Gastroesophageal sphincter (tissue), 4 donors: ENCODE results near the gene FBXO36. TPM values are rescaled to one million over a fixed set of nuclear protein-coding genes. Genes with fewer than 3 reads are reported as not detected.
"Not testable (repeated sequence)": the region's sequence is repeated elsewhere in the genome, so short reads cannot be mapped to it uniquely, and the experiment has no call there.

ENCODE experiments used
- ATAC-seq: fragments of 150-250 bp; one replicate; pipeline ENCODE4 v1.9.1; 2016; ENCODE audit warnings: mild to moderate bottlenecking, moderate library complexity
- H3K27ac ChIP-seq, 4 donors: fragments of 200-600 bp; sonication (generic) in 3 of 4; 1 replicate in 3 of 4; 2 replicates in 1 of 4; pipeline ENCODE4 v1.5.1; 2016 to 2019
- H3K27me3 ChIP-seq: fragments of 200-600 bp; sonication (generic); one replicate; pipeline ENCODE4 v1.5.1; 2019
- H3K36me3 ChIP-seq, 2 donors: fragments of 200-600 bp; sonication (generic); one replicate each; pipeline ENCODE4 v1.5.1; 2019; ENCODE audit warnings: control low read depth in 1 of 2
- H3K4me1 ChIP-seq, 3 donors: fragments of 200-600 bp; sonication (generic); 1 replicate in 2 of 3; 2 replicates in 1 of 3; pipeline ENCODE4 v1.5.1; 2016 to 2019; ENCODE audit warnings: control low read depth in 2 of 3
- H3K4me3 ChIP-seq, 2 donors: fragments of 200-600 bp; sonication (generic); one replicate each; pipeline ENCODE4 v1.5.1; 2019; ENCODE audit warnings: mild to moderate bottlenecking in 1 of 2, moderate library complexity in 1 of 2
- H3K9me3 ChIP-seq, 3 donors: fragments of 200-600 bp; sonication (generic); one replicate each; pipeline ENCODE4 v1.5.1; 2017 to 2019; ENCODE audit warnings: control low read depth in 2 of 3
- EP300 ChIP-seq: sonication (generic); formaldehyde crosslinking; IDR thresholded peaks from one replicate; pipeline ENCODE4 v1.6.1; 2017; ENCODE audit warnings: antibody characterized with exemption, mild to moderate bottlenecking
- POLR2A ChIP-seq, 2 donors: fragments of 450-650 bp; IDR thresholded peaks; one replicate each; pipeline ENCODE4 v1.6.1; 2017; ENCODE audit warnings: antibody characterized with exemption in 2 of 2, mild to moderate bottlenecking in 2 of 2, moderate library complexity in 1 of 2
- POLR2AphosphoS5 ChIP-seq: sonication (generic); formaldehyde crosslinking; IDR thresholded peaks from one replicate; pipeline ENCODE4 v1.6.1; 2017; ENCODE audit warnings: antibody characterized with exemption
- WGBS, 2 donors: methylation state at CpG; one replicate each; pipeline ENCODE4 v1.1.5; 2018; ENCODE audit warnings: low coverage in 1 of 2; 5-methylcytosine and 5-hydroxymethylcytosine counted together
- total RNA-seq, 4 donors: library from RNA; depleted of rRNA; stranded (reverse); fragments of >200 nt; gene quantifications; one replicate each; pipeline ENCODE4 v1.1.0, GENCODE V29; 2016
- TF ChIP-seq, protein P1 (sequence below), 4 experiments: fragments of 200-600 bp in 2 of 4; fragments of 450-650 bp in 2 of 4; sonication (generic) in 1 of 4; IDR thresholded peaks; one replicate each; pipeline ENCODE4 v1.5.1; 2017 to 2019; ENCODE audit warnings: antibody characterized with exemption in 4 of 4, mild to moderate bottlenecking in 2 of 4, moderate library complexity in 2 of 4

Gene FBXO36
- total RNA-seq, 4 donors from 2014 or later = 2.2 to 3.6 (median 3.4) TPM

GRCh38 chr2:229920011-229920641, 2.2 kb upstream of the FBXO36 start:
- H3K4me1 ChIP-seq = peaks cover 0 to 64% (median 9%) of the 10 kb centered on the region in 3 donors
- no peak for ATAC-seq
- no peaks in the 10 kb centered on the region for H3K27me3 ChIP-seq
- H3K27ac ChIP-seq = peak overlapping the region; percentile 94 to 100 (median 98)
- 3 to 4% methylated on average over 12 to 20 of the region's 20 CpGs for WGBS, 2 donors
- no peaks in the 10 kb centered on the region for H3K9me3 ChIP-seq
- H3K36me3 ChIP-seq = peaks cover 0 to 9% of the 10 kb centered on the region in 2 donors
- peak overlapping the region; percentile 70 to 96 for H3K4me3 ChIP-seq
- TF ChIP-seq EP300 (no peak), POLR2AphosphoS5 (no peak), POLR2A (IDR thresholded peaks at IDR 0.05) (no peak)
- TF ChIP-seq, protein P1, sequence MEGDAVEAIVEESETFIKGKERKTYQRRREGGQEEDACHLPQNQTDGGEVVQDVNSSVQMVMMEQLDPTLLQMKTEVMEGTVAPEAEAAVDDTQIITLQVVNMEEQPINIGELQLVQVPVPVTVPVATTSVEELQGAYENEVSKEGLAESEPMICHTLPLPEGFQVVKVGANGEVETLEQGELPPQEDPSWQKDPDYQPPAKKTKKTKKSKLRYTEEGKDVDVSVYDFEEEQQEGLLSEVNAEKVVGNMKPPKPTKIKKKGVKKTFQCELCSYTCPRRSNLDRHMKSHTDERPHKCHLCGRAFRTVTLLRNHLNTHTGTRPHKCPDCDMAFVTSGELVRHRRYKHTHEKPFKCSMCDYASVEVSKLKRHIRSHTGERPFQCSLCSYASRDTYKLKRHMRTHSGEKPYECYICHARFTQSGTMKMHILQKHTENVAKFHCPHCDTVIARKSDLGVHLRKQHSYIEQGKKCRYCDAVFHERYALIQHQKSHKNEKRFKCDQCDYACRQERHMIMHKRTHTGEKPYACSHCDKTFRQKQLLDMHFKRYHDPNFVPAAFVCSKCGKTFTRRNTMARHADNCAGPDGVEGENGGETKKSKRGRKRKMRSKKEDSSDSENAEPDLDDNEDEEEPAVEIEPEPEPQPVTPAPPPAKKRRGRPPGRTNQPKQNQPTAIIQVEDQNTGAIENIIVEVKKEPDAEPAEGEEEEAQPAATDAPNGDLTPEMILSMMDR (IDR thresholded peaks at IDR 0.05) = no peak

GRCh38 chr2:229921101-229921891, 1.0 kb upstream of the FBXO36 start:
- ATAC-seq = peak; percentile 57
- Histone ChIP-seq H3K27me3 (no peaks in the 10 kb centered on the region), H3K27ac (peak overlapping the region; percentile 94 to 100 (median 98)), H3K4me3 (peak overlapping the region; percentile 70 to 96), H3K4me1 (peaks cover 0 to 52% (median 9%) of the 10 kb centered on the region in 3 donors), H3K36me3 (peaks cover 0 to 9% of the 10 kb centered on the region in 2 donors), H3K9me3 (no peaks in the 10 kb centered on the region)
- TF ChIP-seq EP300 (no peak), POLR2A (IDR thresholded peaks at IDR 0.05) (peak in 1 of 2 donors; percentile 8), POLR2AphosphoS5 (no peak)
- TF ChIP-seq, protein P1 (IDR thresholded peaks at IDR 0.05) = no peak
- WGBS, 2 donors = 0 to 1% methylated on average over 24 to 26 of the region's 60 CpGs

GRCh38 chr2:229921892-229922448, 333 bp upstream of the FBXO36 start, which contains the start of gene TRIP12:
Gene TRIP12, minus strand, starts transcription at chr2:229922009. Its CDS starts 41,930 bp downstream, at chr2:229880079.
- Histone ChIP-seq H3K4me3 (peak within 1 kb of the TSS; percentile 70 to 96), H3K27me3 (no peaks in the 10 kb centered on the region), H3K36me3 (peaks cover 0 to 9% of the 10 kb centered on the region in 2 donors), H3K27ac (peak within 1 kb of the TSS; percentile 94 to 100 (median 98)), H3K4me1 (peaks cover 0 to 51% (median 9%) of the 10 kb centered on the region in 3 donors), H3K9me3 (no peaks in the 10 kb centered on the region)
- WGBS, 2 donors = 0% methylated on average over 1 of the region's 49 CpGs; no CpG with 5 or more reads in 1 of the 2 donors
- TF ChIP-seq POLR2A (IDR thresholded peaks at IDR 0.05) (no peak), EP300 (no peak), POLR2AphosphoS5 (peak; percentile 76)
- TF ChIP-seq, protein P1 (IDR thresholded peaks at IDR 0.05) = peak in 2 of 4 experiments; percentile 3 to 5
- peak; percentile 91 for ATAC-seq

GRCh38 chr2:229924541-229924940, 2.2 kb downstream of the FBXO36 start:
- H3K27ac ChIP-seq, ATAC-seq, H3K9me3 ChIP-seq, H3K36me3 ChIP-seq, H3K4me3 ChIP-seq, H3K27me3 ChIP-seq: not testable (repeated sequence)
- WGBS, 2 donors = 96% methylated on average over 10 of the region's 10 CpGs; no CpG with 5 or more reads in 1 of the 2 donors
- H3K4me1 ChIP-seq = peaks cover 0 to 31% (median 9%) of the 10 kb centered on the region in 3 donors

DNA sequence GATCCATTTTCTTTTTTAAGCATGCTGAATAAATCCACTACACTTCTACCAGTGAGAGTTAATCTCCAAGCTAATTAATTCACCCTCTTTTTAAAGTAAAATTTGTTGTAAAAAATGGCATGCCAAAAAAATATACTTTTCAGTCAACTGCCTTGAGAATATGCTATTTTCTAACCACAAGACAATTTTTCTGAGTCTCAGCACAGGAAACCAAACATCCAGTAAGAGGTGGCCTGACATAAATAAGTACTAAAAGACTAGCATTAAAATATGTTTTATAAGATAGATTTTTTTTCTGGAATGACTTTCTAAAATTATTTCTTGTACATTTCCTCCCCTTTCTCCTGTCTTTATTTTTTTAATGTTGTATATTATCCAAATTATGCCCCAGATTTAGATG, 2.9 kb downstream of the FBXO36 start:
- H3K27me3 ChIP-seq = no peaks in the 10 kb centered on the region
- no peak overlapping the region for H3K27ac ChIP-seq
- no peaks in the 10 kb centered on the region for H3K36me3 ChIP-seq
- no peak for ATAC-seq
- peaks cover 0 to 24% (median 3%) of the 10 kb centered on the region in 3 donors for H3K4me1 ChIP-seq
- H3K9me3 ChIP-seq = no peaks in the 10 kb centered on the region
- H3K4me3 ChIP-seq = no peak overlapping the region
- TF ChIP-seq POLR2AphosphoS5 (no peak), POLR2A (IDR thresholded peaks at IDR 0.05) (no peak), EP300 (no peak)
- TF ChIP-seq, protein P1 (IDR thresholded peaks at IDR 0.05) = no peak
